Middle frontal gyrus (tissue), 1 donor: ENCODE data around the gene GNGT1.

Experiments
- DNase-seq: peaks from one replicate; pipeline ENCODE4 v3.0.0-alpha.2; 2015; ENCODE audit warnings: low spot score; ENCODE audit errors: extremely low spot score

GNGT1 gene

DNA sequence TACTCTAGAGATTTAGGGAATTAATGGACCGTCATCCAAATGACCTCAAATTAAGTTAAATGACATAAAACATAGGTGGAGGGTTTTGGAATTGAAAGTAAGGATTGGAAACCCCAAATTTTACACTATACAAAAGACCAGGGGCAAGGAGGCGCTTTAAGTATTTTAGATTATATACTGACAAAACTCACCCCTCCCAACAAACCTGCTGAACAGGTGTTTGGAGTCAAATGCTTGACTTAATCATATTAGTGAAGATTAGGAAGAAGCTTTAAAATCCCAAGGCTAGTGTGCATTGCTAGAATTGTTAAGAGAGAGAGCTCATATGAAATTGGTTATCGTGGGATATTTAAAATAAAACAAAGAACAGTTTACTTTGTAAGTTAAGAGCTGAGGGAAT is at the start of gene GNGT1:
Gene GNGT1, plus strand, starts transcription at position 301 of the 400 bp plus-strand sequence. CDS start 180 bp downstream, outside the sequence.
- DNase-seq: no peak

GRCh38 chr7:93858857-93859256 is 47.5 kb upstream of the GNGT1 start:
- DNase-seq: no peak

DNA sequence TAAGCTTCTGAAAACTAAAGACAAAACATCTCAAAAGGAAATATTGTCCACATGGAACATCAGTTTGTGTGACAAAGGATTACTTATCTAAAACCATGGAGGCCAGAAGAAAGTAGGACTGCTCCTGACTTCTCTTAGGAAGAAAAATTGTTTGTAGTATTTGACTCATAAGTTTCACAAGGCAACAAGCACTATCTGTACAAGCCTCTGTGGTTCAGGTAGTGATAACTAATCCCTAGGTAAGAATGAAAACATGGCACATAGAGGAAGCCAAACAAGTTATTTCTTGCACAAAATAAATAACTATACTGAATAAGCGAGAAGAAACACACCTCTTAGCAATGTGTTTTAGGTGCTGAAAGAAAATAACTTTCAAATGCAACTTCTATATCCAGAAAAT is 46.1 kb upstream of the GNGT1 start:
- no peak for DNase-seq

DNA sequence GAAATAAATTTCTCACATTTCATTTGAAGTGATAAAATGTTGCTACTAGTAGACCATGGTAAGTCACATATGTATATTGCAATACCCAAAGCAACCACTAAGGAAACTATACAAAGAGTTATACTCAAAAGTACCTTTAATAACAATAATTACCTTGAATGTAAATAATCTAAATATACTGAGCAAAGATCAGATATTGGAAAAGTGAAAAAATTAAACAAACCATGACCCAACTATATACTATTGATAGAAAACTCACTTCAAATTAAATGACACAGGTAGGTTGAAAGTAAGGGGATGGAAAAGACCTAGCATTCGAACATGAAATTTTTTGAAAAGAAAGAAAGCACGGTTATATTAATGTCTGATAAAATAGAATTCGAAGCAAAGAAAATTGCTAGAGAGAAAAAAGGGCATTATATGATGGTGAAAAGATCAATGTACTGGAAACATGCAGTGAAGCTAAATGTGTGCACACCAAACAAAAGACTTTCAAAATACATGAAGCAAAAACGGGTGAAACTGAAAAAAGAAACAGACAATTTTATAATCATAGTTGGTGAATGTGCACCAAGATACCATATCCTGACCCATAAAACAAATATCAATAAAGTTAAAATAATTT is 44.9 kb upstream of the GNGT1 start:
- DNase-seq: no peak

DNA sequence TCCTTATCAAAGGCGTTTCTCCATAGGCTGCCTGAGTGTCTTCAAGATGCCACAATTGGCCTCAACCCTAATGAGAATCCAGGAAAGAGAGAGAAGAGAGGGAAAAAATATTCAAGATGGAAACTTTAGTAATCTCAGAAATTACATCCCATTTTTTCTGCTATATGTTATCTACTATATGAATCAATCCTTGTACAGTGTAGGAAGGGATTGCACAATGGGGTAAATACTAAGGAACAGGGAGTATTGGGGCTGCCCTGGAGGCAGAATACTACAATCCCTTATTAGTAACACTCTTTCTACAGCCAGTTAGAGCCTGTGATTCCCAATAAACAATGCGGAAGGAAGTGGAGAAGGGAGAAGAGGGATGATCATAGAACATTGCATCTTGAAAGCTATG is 43.7 kb upstream of the GNGT1 start:
- no peak for DNase-seq

DNA sequence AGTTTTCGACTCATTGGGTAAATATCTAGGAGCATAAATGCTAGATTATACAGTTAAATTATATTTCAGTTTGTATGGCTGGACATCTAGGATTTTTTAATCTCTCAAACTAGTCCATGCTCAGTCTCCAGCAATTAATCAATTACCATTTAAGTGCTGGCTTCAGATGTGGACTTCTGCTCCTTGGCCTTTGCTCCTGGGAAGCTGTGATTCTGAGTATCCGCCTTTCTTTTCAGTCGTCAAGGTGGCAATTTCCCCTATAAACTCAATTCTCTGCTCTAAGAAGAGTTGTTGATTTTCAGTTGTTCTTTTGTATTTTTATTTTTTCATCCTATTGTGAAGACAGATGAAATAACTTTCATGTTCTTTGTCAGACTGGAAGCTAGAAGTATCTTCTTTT is 39.5 kb upstream of the GNGT1 start:
- DNase-seq: no peak

- DNase-seq: no peak
Measured at GRCh38 chr7:93873998-93874574, 32.3 kb upstream of the GNGT1 start.

DNA sequence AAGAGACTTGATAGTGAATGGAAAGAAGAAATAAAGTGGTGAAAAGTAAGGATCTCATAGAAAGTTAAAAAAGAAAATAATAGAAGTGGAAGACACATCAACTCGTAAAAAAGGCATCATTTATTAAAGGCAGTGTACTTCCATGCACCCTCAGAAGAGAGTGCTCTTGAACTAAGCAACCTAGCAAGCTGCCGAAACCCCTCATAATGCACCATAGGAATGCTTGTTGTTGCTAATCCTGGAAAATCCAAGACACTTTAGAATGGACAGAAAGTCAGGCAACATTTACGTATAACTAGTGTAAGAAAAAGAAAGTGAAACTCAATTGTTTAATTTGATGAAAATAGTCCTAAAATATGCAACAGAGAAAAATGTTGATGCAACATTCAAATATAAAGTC is 28.6 kb upstream of the GNGT1 start:
- no peak for DNase-seq

DNA sequence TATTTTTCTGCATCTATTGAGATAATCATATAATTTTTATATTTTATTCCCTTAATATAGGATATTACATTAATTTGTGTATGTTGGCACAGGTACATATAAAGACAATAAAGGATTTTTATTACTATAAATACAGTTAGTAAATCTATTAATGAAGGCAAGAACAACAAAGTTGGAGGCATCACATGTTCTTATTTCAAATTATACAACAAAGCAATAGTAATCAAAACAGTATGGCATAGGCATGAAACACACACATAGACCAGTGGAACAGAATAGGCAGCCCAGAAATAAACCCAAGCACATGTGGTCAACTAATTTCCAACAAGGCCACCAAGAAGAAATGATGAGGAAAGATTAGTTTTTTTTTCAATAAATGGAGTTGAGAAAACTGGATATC is 27.0 kb upstream of the GNGT1 start:
- no peak for DNase-seq

DNA sequence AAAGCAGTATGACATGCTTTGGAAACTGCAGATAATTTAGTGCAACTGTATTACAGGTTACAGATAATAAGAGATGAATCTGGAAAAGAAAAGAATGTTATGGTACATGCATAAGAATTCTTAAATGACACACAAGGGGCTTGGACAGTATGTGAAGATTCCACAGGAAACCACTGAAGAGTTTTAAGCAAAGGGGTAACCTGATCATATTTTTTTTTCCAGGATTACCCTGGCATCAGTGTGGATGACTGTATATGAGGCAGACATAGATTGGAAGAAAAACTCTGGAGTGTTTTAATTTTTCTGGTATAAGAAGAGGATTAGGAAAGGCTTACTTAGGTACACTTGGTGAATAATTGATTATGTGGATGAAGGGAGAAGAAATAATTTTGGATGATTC is 23.9 kb upstream of the GNGT1 start:
- DNase-seq: no peak

GRCh38 chr7:93883078-93883916 is 23.1 kb upstream of the GNGT1 start:
- DNase-seq: no peak

- no peak for DNase-seq
Measured at GRCh38 chr7:93883917-93884345, 22.4 kb upstream of the GNGT1 start.

DNA sequence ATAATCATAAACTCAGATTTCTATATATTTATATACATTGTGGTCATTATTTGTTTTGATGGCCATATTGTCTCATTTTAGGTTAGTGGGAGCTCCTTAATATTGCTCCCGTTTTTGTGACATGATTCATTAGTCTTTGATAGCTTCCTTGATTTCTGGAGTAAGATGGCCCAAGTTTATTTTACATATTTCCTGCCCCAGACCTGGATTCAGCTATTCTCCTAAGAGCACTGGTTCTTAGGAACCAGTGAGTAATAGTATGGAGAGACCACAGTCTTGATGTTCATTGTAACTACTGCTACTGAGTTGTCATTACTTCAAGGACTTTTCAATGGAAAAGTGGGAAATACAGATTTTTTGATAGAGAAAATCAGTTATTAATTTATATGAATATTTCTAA is 21.8 kb upstream of the GNGT1 start:
- DNase-seq: no peak

GRCh38 chr7:93889261-93889660 is 17.1 kb upstream of the GNGT1 start:
- no peak for DNase-seq

GRCh38 chr7:93890041-93890463 is 16.3 kb upstream of the GNGT1 start:
- DNase-seq: no peak

GRCh38 chr7:93890464-93891068 is 15.8 kb upstream of the GNGT1 start, which contains the start of gene TFPI2:
TFPI2 (minus strand) TSS chr7:93890753; CDS start chr7:93890678, 75 bp downstream.
- DNase-seq: no peak

GRCh38 chr7:93894426-93894825 is 11.9 kb upstream of the GNGT1 start:
- DNase-seq: no peak

DNA sequence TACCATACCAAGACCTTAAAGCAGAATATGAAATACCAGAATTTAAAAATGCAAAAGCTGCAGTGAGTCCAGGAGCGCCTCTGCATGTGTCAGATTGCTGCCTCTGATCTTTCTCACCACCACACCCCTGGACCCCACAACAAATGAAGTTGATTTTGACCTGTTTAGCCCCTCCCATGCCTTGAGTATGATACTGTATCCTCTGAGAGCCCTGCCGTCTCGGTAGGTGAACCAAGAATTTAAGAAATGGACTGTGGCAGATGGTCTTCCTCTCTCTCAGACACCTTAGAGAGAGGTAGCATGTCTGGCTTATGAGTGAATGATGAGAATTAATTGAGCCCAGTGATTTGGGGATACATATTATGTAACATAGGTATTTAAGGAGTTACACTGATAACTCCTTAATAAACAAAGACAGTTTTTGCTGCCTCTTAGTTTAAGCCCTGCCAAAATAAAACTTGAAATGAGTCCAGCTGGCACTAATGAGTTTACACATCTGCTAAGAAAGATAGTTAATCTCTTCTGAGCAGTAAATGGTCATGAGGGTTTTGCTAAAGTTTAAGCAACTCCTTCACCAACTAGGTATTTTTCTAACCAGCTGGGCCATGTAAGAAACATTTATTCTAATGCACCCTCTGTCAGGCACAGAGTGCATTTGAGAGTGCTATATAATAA is 11.3 kb upstream of the GNGT1 start:
- no peak for DNase-seq

GRCh38 chr7:93895859-93896600 is 10.3 kb upstream of the GNGT1 start:
- no peak for DNase-seq

DNA sequence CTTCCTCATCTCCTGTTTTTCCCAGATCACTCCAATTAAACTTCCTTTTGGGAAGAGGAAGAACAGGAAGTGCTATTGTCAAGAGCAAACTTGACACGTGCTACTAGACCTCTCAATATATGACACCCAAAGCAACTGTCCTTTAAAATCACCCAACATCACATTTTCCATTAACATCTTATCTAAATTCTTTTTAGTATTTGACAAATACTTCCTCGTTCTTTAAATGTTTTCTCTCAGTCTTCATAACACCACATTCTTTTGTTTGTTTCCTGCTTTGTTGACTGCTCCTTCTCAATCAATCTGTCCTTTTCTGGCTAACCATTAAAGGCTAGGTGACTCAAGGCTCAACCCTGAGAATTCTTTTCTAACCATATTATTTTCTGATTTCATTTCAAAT is 8.7 kb upstream of the GNGT1 start:
- DNase-seq: no peak
